GM23248 (cell line): ENCODE measurements around the gene FER1L5.

Source experiments
- EZH2 ChIP-seq: fragments of 200-600 bp; sonication (generic); IDR thresholded peaks from 2 replicates; pipeline ENCODE4 v1.6.1; 2018; ENCODE audit warnings: antibody characterized with exemption, mild to moderate bottlenecking; ENCODE audit not compliant: insufficient read depth, poor library complexity, severe bottlenecking
- EZH2phosphoT487 ChIP-seq: fragments of 200-600 bp; sonication (generic); IDR thresholded peaks from 2 replicates; pipeline ENCODE4 v1.6.1; 2018; ENCODE audit warnings: antibody characterized with exemption, moderate library complexity, mild to moderate bottlenecking, low read depth; ENCODE audit not compliant: insufficient read depth

- TF ChIP-seq EZH2 = no peak
- TF ChIP-seq EZH2phosphoT487 = no peak
Observed at GRCh38 chr2:96703021-96703751, 60.6 kb downstream of the FER1L5 start.
